HG03066 (cell line): ENCODE measurements around the gene FBXW10B.
"Not testable (repeated sequence)": the region's sequence is repeated elsewhere in the genome, so short reads cannot be mapped to it uniquely, and the experiment has no call there.

Experiments used
- ATAC-seq: cut with Tn5 transposase; IDR thresholded peaks from one replicate; pipeline ENCODE4 v1.9.1; 2021; ENCODE audit warnings: low read depth; ENCODE audit not compliant: unreplicated experiment

Gene FBXW10B, protein sequence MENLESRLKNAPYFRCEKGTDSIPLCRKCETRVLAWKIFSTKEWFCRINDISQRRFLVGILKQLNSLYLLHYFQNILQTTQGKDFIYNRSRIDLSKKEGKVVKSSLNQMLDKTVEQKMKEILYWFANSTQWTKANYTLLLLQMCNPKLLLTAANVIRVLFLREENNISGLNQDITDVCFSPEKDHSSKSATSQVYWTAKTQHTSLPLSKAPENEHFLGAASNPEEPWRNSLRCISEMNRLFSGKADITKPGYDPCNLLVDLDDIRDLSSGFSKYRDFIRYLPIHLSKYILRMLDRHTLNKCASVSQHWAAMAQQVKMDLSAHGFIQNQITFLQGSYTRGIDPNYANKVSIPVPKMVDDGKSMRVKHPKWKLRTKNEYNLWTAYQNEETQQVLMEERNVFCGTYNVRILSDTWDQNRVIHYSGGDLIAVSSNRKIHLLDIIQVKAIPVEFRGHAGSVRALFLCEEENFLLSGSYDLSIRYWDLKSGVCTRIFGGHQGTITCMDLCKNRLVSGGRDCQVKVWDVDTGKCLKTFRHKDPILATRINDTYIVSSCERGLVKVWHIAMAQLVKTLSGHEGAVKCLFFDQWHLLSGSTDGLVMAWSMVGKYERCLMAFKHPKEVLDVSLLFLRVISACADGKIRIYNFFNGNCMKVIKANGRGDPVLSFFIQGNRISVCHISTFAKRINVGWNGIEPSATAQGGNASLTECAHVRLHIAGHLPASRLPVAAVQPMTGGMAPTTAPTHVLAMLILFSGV

DNA sequence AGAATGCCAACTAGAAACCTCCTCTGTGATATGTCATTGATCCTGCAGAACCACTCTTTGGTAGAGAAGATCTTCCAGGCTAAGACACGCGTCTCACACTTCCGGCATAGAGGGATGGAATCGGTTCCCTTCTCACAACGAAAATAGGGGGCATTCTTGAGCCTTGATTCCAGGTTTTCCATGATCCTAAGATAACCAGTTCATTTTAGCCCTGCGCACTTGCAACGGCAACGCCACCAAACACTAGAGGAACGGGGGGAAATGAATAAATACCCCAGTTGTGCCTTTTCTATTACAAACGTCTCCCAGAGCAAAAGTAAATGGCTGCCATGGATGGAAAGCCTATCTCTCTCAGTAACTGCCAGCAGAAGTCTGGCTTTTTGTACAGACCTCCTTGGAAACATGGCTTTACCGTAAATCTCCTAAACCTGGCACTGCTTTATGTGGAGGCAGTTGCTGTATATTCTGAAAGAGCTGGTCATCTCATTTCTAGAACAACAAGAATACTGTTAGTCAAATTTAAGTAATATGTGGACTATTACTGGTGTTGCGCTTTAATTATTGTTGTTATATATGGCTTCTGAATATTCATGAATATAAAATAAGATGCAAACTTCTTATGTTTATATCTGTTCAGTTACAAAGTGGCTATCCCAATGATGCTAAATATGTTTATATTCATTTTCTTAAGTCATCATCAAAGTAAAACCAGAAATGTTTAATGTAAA is at the start of gene FBXW10B:
TSS of gene FBXW10B (minus strand) at position 374 of the 728 bp plus-strand sequence. CDS start at position 182, 192 bp downstream.
- not testable (repeated sequence) for ATAC-seq

DNA sequence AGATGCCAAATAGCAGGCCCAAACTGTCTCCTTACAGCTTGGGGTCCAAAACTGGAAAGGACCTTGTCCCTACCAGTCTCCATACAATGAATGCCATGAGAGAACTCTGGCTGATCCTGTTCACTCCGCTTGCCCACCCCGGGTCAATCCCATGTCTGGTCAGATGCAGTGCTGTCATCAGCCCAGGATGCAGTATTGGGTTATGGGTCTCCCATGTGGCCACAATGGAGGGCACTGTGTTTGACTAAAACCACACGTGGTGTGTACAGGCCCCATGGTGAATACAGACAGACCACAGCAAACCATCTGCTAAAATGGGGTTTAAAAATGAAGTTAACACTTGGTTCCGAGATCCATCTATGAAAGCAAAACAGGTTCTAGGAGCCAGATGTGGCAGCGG is 44.2 kb upstream of the FBXW10B start:
- no peak for ATAC-seq

DNA sequence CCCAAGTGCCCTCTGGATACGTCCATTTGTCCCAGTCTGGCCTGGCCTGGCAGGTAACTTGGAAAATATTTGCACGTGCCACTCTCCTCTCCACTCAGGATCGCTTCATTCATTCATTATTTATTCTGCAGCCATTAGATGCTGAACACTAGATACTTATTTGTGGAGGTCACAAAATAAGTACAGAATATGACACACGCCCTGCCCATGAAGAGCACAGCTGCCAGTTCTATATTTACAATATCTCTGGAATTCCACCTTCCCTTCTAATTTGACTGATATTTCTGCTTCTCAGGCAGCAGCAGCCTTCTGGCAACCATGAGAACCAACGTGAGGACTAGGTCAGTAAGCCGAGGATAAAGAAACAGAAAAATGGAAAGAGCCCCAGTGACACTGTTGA is 43.7 kb upstream of the FBXW10B start:
- no peak for ATAC-seq

DNA sequence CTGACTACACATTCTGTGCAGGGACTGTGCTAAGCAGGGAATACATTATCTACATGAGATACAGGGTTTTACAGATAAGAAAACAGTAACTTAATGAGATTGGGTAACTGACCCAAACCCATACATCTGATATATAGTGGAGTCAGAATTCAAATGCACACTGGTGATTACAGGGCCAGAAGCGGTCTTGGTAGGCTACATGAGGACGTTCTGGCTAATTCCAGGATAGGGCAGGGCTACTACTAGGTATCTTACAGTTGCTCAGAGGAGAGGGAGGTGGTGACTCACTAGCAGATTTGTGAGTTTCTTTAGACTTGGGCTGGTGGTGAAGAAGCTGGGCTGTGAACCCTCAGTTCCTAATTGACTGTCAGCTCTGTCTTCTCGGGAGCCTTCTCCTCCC is 43.2 kb upstream of the FBXW10B start:
- no peak for ATAC-seq

DNA sequence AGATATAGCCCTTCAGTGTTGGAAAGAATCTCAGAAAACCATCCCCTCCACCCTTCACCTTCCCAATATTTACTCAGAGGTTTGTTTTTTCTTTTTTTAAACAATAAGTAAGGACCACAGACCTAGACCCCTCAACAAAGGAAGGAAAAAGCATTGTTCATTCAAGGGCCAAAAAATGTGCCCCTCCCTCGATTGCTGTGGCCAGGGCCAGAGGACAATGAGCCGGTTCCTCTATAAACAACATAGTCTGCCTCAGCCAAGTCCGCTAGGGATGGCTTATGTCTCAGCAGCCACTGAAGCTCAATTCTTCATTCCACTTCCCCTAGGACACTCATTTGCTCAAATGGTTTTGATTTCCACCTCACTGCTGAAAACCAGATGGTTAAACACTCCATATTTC is 40.6 kb upstream of the FBXW10B start:
- ATAC-seq, result no peak

DNA sequence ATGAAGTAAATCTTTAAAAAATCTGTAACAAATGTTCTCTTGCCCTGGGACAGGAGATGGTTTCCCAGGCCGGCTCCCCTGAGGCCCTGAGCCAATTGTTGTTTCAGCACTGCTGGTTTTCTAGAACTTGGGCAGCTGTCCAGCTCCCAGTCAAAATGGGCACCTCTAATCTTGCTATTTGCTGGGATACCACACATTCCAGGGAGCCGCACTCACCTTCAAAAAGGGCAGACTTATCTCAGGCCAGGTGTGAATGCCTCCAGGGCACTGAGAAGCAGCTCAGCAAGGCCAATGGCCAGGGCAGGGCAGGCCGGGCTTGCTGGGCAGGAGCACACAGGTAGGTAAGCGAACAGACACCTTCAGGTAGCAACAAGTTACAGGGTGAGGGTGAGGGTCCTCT is 40.2 kb upstream of the FBXW10B start:
- no peak for ATAC-seq

DNA sequence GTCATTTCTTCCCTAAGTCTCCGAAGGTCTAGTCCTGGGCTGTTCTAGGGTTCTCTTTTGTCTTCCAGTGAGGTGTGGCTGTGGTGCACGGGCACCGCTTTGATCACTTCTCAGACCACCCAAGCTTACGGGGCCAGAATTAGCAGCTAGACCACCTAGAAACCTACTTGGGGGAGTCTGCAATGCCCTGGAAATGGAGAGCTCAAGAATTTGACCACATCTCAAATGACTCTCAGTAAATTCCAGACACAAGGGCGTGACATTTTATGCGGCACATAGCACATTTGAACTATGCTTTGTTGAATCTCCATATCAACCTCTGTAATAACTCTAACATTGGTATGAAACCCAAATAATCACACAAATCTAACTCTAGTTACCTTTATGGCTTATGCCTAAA is 39.7 kb upstream of the FBXW10B start:
- no peak for ATAC-seq

DNA sequence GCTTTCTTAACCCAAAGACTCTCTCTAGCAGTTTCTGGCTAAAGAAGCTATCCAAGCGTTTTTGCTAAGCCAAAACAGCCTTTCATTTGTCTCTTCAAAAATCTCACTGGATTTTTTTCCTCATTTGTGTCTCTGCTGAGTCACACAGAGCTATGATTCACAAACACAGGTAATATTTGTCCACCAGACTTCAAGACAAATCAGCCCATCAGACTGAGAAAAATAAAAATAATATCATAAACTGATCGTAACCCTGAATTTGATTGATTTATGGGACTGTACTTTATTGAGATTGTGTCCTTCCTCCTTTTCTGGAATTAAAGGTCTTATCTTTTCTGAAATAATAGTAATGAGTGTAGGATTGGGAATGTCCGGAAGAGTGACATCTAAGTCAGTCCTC is 38.8 kb upstream of the FBXW10B start:
- ATAC-seq, result no peak

DNA sequence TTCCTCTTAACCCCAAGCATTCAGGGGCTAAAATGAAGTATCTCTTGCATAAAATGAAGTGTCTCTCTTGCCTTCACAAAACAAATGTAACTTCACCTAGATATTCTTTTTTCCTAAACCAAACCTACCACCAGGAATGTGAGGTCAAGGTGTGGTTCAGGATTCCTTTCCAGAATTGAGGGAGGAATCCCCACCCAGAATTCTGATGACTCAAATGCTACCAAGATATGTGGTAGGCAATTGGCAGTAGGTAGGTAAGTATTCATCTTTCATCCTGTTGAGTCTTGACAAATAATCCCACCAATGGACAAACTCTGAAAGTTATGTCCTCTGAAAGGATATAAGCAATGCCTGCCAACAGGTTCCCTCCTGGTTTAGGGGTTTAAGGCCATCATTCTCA is 38.4 kb upstream of the FBXW10B start:
- ATAC-seq, result no peak

DNA sequence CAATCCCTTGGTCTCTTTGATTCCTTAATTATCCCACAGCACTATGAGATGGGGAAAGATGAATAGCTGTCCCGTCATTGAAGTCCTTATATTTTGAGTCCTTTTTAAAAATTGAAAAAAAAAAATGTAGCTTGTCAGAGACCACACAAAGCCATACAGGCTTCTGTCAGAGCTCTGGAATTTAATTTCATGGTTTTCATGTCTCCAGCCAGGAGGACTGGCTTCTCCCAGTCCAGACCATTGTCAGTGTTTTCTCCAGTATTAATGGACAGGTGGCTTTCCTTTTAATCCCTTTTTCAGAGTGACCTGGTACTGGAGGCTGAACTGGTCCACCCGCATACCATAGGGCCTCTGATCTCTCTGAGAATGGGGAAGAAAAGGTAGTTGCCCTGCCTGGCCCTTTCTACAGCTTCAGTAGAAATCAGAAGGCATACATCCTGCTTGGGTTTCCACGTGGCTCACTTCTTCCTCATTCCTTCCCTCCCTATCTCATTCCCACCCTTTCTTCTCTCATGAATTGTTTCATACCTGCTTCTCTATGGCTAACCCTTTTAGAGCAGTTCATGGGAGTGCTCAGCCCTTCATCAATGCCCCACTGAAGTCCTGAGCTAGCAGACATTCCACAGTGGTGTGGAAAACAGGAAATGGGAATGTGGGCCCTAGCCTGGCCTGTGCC is 35.5 kb upstream of the FBXW10B start:
- no peak for ATAC-seq

DNA sequence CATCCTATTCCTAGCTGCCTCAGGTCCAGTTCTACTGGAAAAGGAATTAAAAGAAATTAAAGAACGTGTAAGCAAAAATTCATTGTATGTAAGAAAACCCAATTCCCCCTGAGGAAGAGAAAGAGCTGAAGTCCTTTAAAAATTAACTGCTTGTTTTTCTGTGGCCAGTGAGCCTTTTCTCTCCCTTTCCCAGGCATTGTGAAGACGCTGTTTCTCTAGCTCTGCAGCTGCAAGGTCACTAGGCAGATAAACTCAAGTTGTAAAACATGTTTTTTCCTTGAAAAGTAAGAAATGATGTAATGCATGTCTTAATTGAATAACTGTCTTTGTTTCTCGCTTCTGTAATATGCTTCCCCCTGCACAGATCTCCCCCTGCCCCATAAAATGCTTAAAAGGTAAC is 34.9 kb upstream of the FBXW10B start:
- ATAC-seq, result not testable (repeated sequence)

DNA sequence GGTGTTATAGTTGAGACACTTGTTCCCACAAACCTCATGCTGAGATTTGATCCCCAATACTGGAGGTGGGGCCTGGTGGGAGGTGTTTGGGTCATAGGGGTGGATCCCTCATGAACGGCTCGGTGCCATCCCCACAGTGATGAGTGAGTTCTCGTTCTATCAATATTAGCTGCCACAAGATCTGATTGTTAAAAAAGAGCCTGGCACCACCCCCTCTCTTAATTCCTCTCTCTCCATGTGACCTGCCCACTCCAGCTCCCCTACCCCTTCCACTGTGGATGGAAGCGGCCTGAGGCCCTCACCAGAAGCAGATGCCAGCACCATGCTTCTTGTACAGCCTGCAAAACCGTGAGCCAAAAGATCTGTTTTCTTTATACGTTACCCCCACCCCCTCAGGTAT is 33.5 kb upstream of the FBXW10B start:
- no peak for ATAC-seq

DNA sequence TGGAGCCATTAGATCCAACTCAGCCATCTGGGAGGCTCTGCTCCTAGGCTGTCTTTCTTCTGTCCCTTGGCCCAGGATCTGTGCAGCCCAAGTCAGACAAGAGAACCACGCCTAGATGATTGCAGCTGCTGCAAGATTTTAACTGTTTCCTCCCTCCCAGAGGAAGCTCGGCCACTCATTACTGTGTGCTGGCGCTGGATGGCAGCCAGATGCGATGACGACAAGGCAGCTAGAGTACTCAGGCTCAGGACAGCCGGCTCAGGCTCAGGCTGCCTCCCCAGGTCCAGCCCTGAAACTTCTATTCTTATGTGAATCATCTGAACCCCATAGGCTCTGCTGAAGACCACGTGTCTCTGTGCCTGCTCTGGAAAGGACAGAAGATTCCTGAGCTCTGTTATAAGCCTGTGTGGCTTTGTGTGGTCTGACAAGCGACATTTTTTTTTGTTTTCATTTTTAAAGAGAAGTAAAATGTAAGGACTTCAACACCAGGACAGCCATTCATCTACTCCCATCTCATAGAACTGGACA is 32.1 kb upstream of the FBXW10B start:
- ATAC-seq, result peak; percentile 81

DNA sequence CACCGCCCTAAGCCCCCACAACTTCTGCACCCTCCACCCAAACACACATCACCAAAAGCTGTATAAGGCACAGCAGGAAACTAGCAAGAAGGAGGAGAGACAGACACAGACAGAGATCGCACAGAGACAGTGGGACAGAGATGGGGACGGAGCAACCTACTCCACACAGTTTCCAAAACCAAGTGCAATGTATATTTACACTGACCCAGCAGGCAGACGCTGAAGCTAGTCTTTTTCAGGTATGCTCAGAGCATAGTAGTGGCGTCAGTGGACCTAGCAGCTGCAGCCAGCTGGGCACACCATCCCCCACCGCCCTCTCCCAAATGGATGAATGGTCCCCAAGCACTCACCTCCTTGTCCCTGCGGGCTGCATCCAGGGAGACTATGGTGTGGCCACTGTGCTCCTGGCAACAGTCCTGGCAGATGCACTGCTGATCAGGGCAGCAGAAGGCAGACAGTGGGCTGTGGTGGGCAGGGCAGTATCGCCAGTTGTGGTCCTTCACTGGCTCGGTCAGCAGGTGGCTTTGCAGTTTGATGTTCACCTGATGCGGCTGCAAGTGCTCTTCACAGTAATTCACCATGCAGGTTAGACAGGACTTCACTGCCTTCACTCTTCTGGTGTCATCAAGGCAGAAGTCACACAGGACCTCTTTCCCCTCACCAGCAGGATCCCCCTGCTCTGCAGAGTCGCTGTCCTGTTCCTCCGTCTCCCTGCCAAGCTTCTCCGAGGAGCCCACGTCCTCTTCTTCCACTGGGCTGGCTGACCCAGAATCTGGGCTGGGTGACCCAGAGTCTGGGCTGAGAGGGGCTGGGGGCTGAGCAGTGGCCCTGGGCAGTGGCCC is 31.5 kb upstream of the FBXW10B start:
- ATAC-seq, result no peak

DNA sequence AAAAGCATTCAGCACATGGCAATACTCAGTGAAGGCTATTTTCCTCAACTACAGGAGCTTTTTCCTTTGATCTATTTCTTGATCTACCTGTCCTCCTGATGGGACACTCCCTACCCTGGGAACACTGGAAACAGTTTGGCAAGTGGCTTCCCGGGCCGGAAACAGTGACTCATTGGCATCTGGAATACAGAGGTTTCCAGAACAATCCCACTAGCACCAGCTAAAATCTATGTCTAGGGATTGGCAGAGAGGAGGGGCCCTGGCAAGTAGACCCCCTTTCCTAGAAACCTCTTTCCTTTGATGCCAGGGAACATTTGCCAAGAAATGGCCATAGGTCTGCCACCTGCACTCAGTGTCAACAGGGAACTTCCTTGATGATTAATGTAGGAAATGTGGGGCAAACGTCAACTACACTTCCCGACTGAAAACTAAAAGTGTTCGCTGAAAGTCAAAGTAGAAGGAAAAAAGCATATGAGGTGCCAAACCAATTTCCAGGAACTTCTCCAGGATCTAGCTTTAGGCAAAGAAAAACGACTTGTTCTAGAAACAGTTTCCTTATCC is 30.4 kb upstream of the FBXW10B start:
- ATAC-seq, result no peak

DNA sequence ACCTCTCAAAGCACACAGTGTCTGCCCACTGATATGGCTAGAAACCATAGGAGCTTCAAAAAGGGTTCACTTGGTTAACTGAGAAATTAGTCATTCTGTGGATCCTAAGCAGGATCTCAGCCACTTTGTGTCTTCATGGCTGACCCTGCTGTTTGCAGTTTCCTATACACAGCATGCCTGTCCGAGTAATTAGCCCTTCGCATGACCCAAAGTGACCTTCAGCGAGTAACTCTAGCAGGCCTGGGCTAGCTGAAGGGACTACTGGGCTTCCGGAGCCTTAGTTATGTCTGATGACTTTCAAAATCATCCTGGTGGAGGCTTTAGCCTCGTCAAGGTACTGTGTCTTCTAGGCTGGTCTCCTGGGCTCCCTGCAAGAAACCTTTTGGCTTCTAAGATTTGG is 28.9 kb upstream of the FBXW10B start:
- no peak for ATAC-seq

DNA sequence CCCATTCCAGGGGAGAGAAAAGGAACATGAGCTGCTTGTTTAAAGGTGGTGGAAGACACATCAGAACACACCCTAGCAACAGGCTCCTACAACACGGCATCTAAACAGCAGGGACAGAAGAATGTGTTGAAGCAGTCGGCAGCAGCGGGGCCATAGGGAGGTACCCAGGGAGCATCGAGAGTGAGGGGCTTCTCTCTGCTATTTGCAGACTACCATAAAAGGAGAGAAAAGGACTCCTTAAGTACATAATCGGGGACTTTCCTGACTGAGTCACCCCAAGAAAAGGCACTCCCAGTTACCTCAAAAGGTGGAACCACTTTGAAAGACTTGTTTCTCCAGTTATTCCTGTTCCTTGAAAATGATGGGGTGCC is 26.4 kb upstream of the FBXW10B start:
- ATAC-seq, result not testable (repeated sequence)

DNA sequence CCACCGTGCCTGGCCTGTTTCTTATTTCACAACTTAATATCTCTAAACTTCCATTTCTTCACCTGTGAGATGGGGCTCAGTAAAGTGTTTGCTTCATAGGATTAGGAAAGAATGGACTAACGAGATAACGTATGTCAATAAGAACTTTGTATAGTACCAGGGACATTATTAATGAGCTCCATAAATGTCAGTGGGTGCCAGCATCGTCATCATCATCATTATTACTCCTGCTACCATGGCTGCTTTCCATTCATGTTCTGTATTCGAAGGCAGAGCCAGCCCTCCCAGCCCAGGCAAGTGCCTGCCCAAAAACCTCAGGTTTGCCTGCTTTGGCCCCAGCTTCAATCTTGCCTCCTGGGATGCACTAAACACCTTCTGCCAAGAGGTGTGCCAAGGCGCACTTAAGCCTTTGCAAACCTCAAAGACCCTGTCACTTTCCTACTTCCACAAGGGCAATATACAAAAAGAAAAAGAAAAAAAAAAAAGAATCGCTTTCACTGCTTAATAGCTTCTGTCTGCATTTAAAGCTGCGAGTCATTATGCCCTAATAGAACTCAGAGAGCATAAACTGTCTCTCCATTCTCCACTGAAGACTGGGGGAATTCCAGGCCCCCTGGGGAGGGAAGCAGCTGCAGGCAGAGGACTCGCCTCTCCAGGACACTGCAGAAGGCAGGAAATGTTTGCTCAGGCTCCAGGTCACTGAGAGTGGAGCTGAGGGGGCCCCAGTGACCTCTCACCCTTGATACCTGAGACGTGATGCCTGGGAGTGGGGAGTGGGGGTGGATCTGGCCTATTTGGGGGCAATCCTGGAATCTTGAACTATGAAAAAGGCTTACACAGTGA is 25.8 kb upstream of the FBXW10B start:
- not testable (repeated sequence) for ATAC-seq
